ENCODE results near the gene STXBP5L.

DNA sequence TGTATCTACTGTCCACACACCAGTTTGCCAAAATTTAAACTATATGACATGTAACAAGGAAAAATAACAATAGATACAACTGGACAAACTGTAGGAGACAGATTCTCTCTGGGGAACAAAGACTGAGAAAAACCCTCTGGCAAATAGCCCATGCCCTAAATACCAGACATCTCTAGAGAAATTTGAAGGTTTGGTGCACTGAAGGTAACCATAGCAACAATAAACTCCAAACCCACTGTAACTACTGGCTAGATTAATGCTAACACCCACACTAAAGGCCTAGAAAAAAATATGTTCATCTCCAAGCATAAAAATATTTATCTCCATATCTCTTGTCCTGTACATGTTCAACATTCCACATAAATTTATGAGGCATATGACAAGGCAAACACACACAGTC lies 267.1 kb downstream of the STXBP5L start:
- no peak for TF ChIP-seq GABPA (IDR thresholded peaks at IDR 0.05; ENCODE audit: low read depth)
- TF ChIP-seq CEBPB (IDR thresholded peaks at IDR 0.05; ENCODE audit: borderline replicate concordance in 1 of 2, low read depth in 2 of 2, low read length in 2 of 2) = no peak
- TF ChIP-seq TBL1XR1 (IDR thresholded peaks at IDR 0.05; ENCODE audit: low read depth, low read length) = no peak
- TF ChIP-seq POLR2AphosphoS5 (IDR thresholded peaks at IDR 0.05; ENCODE audit: low read length) = no peak
